ENCODE results near the gene PIK3R4. TPM values are rescaled to one million over a fixed set of nuclear protein-coding genes. Genes with fewer than 3 reads are reported as not detected.

Gene PIK3R4
- total and polyA plus RNA-seq, 4 donors, result 14.3 to 36.6 (median 22.2) TPM

DNA sequence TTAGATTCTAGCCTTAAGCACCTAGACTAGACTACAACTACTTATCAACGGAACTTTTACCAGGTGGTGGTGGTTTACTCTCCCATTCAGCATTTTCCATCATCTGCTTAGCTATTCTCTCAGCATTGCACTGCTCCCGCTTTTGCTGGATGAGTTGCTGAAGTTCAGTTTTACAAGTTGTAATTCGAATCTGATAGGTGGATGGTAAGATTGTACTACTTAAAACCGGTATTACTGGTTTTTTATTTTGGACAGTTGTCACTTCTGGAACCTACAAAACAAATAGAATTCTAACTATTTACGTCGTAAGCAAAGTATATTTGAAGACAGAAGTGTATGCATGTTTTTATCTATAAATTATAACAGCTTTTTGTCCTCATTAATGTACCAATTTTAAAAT lies 41.1 kb downstream of the PIK3R4 start:
- H3K27me3 ChIP-seq (ENCODE audit: control insufficient read depth in 4 of 4, insufficient read depth in 4 of 4, low read length in 3 of 4), result no peaks in the 10 kb centered on the region
- H3K4me1 ChIP-seq (ENCODE audit: control insufficient read depth in 4 of 4, insufficient read depth in 4 of 4, low read length in 3 of 4), result peaks cover 0 to 26% (median 12%) of the 10 kb centered on the region in 4 donors
- H3K36me3 ChIP-seq (ENCODE audit: control insufficient read depth in 4 of 4, insufficient read depth in 3 of 4, low read depth in 1 of 4, low read length in 3 of 4), result peaks cover 2 to 19% (median 10%) of the 10 kb centered on the region in 4 donors
- no peak overlapping the region for H3K9ac ChIP-seq (ENCODE audit: low read depth in 1 of 2, low read length in 2 of 2)
- TF ChIP-seq EGR1 (IDR thresholded peaks at IDR 0.05; ENCODE audit: low read depth in 2 of 2) (no peak), NR2F2 (IDR thresholded peaks at IDR 0.05) (no peak), SP1 (IDR thresholded peaks at IDR 0.05) (no peak), GABPA (IDR thresholded peaks at IDR 0.05 in 1 of 2, conservative IDR thresholded peaks at IDR 0.05 in 1 of 2) (no peak), RAD21 (IDR thresholded peaks at IDR 0.05) (no peak), FOXA1 (IDR thresholded peaks at IDR 0.05) (no peak), JUND (IDR thresholded peaks at IDR 0.05) (no peak), TAF1 (conservative IDR thresholded peaks at IDR 0.05) (no peak), FOXA2 (IDR thresholded peaks at IDR 0.05) (no peak), HNF4G (IDR thresholded peaks at IDR 0.05) (no peak)
- TF ChIP-seq, protein P1, sequence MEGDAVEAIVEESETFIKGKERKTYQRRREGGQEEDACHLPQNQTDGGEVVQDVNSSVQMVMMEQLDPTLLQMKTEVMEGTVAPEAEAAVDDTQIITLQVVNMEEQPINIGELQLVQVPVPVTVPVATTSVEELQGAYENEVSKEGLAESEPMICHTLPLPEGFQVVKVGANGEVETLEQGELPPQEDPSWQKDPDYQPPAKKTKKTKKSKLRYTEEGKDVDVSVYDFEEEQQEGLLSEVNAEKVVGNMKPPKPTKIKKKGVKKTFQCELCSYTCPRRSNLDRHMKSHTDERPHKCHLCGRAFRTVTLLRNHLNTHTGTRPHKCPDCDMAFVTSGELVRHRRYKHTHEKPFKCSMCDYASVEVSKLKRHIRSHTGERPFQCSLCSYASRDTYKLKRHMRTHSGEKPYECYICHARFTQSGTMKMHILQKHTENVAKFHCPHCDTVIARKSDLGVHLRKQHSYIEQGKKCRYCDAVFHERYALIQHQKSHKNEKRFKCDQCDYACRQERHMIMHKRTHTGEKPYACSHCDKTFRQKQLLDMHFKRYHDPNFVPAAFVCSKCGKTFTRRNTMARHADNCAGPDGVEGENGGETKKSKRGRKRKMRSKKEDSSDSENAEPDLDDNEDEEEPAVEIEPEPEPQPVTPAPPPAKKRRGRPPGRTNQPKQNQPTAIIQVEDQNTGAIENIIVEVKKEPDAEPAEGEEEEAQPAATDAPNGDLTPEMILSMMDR (IDR thresholded peaks at IDR 0.05; ENCODE audit: low read depth, low read length, missing input control), result no peak
- TF ChIP-seq, protein P2, sequence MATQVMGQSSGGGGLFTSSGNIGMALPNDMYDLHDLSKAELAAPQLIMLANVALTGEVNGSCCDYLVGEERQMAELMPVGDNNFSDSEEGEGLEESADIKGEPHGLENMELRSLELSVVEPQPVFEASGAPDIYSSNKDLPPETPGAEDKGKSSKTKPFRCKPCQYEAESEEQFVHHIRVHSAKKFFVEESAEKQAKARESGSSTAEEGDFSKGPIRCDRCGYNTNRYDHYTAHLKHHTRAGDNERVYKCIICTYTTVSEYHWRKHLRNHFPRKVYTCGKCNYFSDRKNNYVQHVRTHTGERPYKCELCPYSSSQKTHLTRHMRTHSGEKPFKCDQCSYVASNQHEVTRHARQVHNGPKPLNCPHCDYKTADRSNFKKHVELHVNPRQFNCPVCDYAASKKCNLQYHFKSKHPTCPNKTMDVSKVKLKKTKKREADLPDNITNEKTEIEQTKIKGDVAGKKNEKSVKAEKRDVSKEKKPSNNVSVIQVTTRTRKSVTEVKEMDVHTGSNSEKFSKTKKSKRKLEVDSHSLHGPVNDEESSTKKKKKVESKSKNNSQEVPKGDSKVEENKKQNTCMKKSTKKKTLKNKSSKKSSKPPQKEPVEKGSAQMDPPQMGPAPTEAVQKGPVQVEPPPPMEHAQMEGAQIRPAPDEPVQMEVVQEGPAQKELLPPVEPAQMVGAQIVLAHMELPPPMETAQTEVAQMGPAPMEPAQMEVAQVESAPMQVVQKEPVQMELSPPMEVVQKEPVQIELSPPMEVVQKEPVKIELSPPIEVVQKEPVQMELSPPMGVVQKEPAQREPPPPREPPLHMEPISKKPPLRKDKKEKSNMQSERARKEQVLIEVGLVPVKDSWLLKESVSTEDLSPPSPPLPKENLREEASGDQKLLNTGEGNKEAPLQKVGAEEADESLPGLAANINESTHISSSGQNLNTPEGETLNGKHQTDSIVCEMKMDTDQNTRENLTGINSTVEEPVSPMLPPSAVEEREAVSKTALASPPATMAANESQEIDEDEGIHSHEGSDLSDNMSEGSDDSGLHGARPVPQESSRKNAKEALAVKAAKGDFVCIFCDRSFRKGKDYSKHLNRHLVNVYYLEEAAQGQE (IDR thresholded peaks at IDR 0.05), result no peak
- TF ChIP-seq, protein P3, sequence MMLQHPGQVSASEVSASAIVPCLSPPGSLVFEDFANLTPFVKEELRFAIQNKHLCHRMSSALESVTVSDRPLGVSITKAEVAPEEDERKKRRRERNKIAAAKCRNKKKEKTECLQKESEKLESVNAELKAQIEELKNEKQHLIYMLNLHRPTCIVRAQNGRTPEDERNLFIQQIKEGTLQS (IDR thresholded peaks at IDR 0.05), result no peak
- no peak overlapping the region for H3K4me3 ChIP-seq (ENCODE audit: low read depth in 1 of 3, low read length in 3 of 3)
- WGBS, result 90% methylated on average over 6 of the region's 6 CpGs
- no peaks in the 10 kb centered on the region for H3K9me3 ChIP-seq (ENCODE audit: control insufficient read depth in 4 of 4, low read length in 3 of 4)
- DNase-seq (ENCODE audit: low spot score), result no peak
- H3K27ac ChIP-seq (ENCODE audit: low read depth in 1 of 2, low read length in 2 of 2), result no peak overlapping the region

DNA sequence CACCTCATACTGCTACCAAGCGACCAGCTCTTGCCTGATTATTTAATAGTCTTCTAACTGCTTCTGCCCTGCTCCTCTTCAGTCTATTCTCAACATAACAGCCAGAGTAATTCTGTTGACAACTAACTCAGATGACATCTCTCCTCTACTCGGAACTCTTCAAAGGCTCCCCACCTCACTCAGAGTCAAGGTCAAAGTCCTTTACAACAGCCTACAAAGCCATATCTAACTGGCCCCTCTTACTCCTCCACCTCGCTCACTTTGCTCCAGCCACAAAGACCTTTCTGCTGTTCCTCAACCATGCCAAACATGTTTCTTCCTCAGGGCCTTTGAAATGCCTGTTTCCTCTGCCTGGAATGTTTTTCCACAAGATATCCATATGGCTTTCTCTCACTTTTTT lies 43.6 kb downstream of the PIK3R4 start:
- TF ChIP-seq MAX (IDR thresholded peaks at IDR 0.05), result no peak
- TF ChIP-seq JUND (IDR thresholded peaks at IDR 0.05), result no peak
- no peak for TF ChIP-seq NR2F2 (IDR thresholded peaks at IDR 0.05)
- TF ChIP-seq EGR1 (IDR thresholded peaks at IDR 0.05; ENCODE audit: low read depth in 2 of 2), result no peak
- TF ChIP-seq RXRA (IDR thresholded peaks at IDR 0.05), result peak in 1 of 2 donors; percentile 19
- peak; percentile 71 for TF ChIP-seq SP1 (IDR thresholded peaks at IDR 0.05)
- TF ChIP-seq, protein P2 (IDR thresholded peaks at IDR 0.05), result no peak
- TF ChIP-seq FOXA1 (IDR thresholded peaks at IDR 0.05), result no peak
- TF ChIP-seq RAD21 (IDR thresholded peaks at IDR 0.05), result no peak
- TF ChIP-seq HNF4A (conservative IDR thresholded peaks at IDR 0.05), result peak; percentile 47 to 81
- no peak for TF ChIP-seq TAF1 (conservative IDR thresholded peaks at IDR 0.05)
- peak; percentile 20 for TF ChIP-seq HNF4G (IDR thresholded peaks at IDR 0.05)
- TF ChIP-seq, protein P1 (IDR thresholded peaks at IDR 0.05; ENCODE audit: low read depth, low read length, missing input control), result no peak
- Histone ChIP-seq H3K9ac (ENCODE audit: low read depth in 1 of 2, low read length in 2 of 2) (no peak overlapping the region), H3K4me3 (ENCODE audit: low read depth in 1 of 3, low read length in 3 of 3) (no peak overlapping the region), H3K9me3 (ENCODE audit: control insufficient read depth in 4 of 4, low read length in 3 of 4) (no peaks in the 10 kb centered on the region), H3K27ac (ENCODE audit: low read depth in 1 of 2, low read length in 2 of 2) (no peak overlapping the region), H3K27me3 (ENCODE audit: control insufficient read depth in 4 of 4, insufficient read depth in 4 of 4, low read length in 3 of 4) (no peaks in the 10 kb centered on the region), H3K4me1 (ENCODE audit: control insufficient read depth in 4 of 4, insufficient read depth in 4 of 4, low read length in 3 of 4) (peaks cover 0 to 16% (median 8%) of the 10 kb centered on the region in 4 donors), H3K36me3 (ENCODE audit: control insufficient read depth in 4 of 4, insufficient read depth in 3 of 4, low read depth in 1 of 4, low read length in 3 of 4) (peaks cover 2 to 23% (median 13%) of the 10 kb centered on the region in 4 donors)
- 69% methylated on average over 3 of the region's 3 CpGs for WGBS
- no peak for DNase-seq (ENCODE audit: low spot score)
